Measurements from ENCODE around the gene FAM171A1. TPM values are rescaled to one million over a fixed set of nuclear protein-coding genes. Genes with fewer than 3 reads are reported as not detected.

Gene FAM171A1
- polyA plus RNA-seq, 1 of the 3 experiments (the other 2 are of a cell fraction) = 26.3 TPM

DNA sequence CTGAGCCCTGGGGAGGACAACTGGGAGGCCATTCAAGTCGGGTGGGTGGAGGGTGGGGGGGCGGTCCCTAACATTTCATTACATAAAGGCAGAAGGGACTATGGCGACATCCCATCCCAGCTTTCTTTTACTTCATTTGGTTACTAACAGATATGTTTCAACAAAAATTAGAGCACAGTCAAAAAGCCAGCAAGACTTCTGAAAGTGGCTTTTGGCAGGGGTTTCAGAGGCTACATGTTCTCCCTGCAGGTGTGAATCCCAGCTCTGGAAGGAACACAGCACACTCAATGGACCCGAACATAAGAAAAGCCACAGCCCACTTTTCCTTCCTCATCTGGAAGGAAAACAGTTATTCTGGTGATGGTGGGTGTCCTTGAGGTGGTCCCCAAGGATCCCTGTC lies 7.1 kb downstream of the FAM171A1 start:
- no peak overlapping the region for H3K4me2 ChIP-seq
- no peak overlapping the region for H3K4me3 ChIP-seq (ENCODE audit: low read depth in 2 of 2, low read length in 1 of 2)
- no peaks in the 10 kb centered on the region; a peak in 2 of 4 replicates for H3K4me1 ChIP-seq (ENCODE audit: control insufficient read depth in 1 of 2, insufficient read depth in 2 of 2, low read depth in 1 of 2, low read length in 1 of 2)
- H4K20me1 ChIP-seq (ENCODE audit: insufficient read depth) = no peaks in the 10 kb centered on the region
- 82% methylated on average over 4 of the region's 4 CpGs for WGBS (ENCODE audit: low lambda C conversion rate)
- POLR2A ChIA-PET = no interaction called here
- peaks cover 72% of the 10 kb centered on the region for H3K79me2 ChIP-seq (ENCODE audit: insufficient read depth)
- DNase-seq = no peak
- no peaks in the 10 kb centered on the region for H3K27me3 ChIP-seq (ENCODE audit: insufficient read depth)
- CTCF ChIA-PET = interaction anchor here (0.9 kb wide), 1 partner anchor 10 kb away, joined by 3 read pairs; no protein-coding TSS in a partner anchor
- H2AFZ ChIP-seq (ENCODE audit: low read depth) = no peak overlapping the region
- no peak overlapping the region for H3K27ac ChIP-seq (ENCODE audit: low read depth in 2 of 2, low read length in 1 of 2)
- no peaks in the 10 kb centered on the region for H3F3A ChIP-seq (replicated peaks; ENCODE audit: insufficient read depth)
- no peaks in the 10 kb centered on the region for H3K36me3 ChIP-seq (replicated peaks in 1 of 2; ENCODE audit: control insufficient read depth in 1 of 2, insufficient read depth in 2 of 2, low read length in 1 of 2)
- H3K9me2 ChIP-seq = no peaks in the 10 kb centered on the region
- H3K9me3 ChIP-seq = no peaks in the 10 kb centered on the region
- H3K9ac ChIP-seq = no peak overlapping the region
- TF ChIP-seq SMC3 (IDR thresholded peaks at IDR 0.05; ENCODE audit: low read depth, low read length) (no peak), MEF2A (IDR thresholded peaks at IDR 0.05; ENCODE audit: borderline replicate concordance, low read depth) (no peak), SIN3A (IDR thresholded peaks at IDR 0.05; ENCODE audit: borderline replicate concordance, low read depth, low read length) (no peak), GABPA (IDR thresholded peaks at IDR 0.05; ENCODE audit: low read depth) (no peak), RAD21 (IDR thresholded peaks at IDR 0.05; ENCODE audit: low read length) (no peak), CTCF (IDR thresholded peaks at IDR 0.05) (no peak), TCF12 (IDR thresholded peaks at IDR 0.05) (no peak), EP300 (IDR thresholded peaks at IDR 0.05; ENCODE audit: borderline replicate concordance in 1 of 2, low read depth in 1 of 2, low read length in 1 of 2) (no peak), FOXJ3 (CRISPR knock-in tag; IDR thresholded peaks at IDR 0.05) (no peak), NRF1 (IDR thresholded peaks at IDR 0.05; ENCODE audit: low read depth, low read length) (no peak), RXRA (IDR thresholded peaks at IDR 0.05; ENCODE audit: borderline replicate concordance, low read depth) (no peak), MAX (IDR thresholded peaks at IDR 0.05; ENCODE audit: low read depth) (no peak), FOSL2 (IDR thresholded peaks at IDR 0.05; ENCODE audit: borderline replicate concordance, low read depth) (no peak), TAF1 (IDR thresholded peaks at IDR 0.05; ENCODE audit: borderline replicate concordance, low read depth, low read length) (no peak)

DNA sequence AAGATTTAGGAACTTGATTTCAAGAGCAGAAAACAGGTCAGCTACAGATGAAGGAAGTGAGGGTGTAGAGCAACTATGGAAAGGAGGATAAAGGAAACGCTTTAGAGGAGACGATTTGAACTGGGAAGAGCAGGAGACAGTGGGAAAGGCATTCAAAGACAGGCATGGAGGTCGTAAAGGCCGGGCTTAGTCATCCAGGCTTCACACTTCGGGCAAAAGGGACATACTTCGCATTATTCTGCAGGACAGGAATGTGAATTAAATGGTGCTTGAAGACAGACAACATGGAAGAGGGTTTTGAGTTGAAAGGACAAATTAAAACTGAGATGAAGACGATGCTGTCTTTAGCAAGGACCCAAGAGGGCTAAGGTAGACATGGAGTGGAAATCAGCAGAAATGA lies 8.1 kb downstream of the FAM171A1 start:
- no peaks in the 10 kb centered on the region for H4K20me1 ChIP-seq (ENCODE audit: insufficient read depth)
- WGBS (ENCODE audit: low lambda C conversion rate) = 88% methylated on average over 7 of the region's 7 CpGs
- no peaks in the 10 kb centered on the region for H3K36me3 ChIP-seq (replicated peaks in 1 of 2; ENCODE audit: control insufficient read depth in 1 of 2, insufficient read depth in 2 of 2, low read length in 1 of 2)
- no peaks in the 10 kb centered on the region; a peak in 1 of 4 replicates for H3K4me1 ChIP-seq (ENCODE audit: control insufficient read depth in 1 of 2, insufficient read depth in 2 of 2, low read depth in 1 of 2, low read length in 1 of 2)
- POLR2A ChIA-PET = no interaction called here
- H3K9me3 ChIP-seq = no peaks in the 10 kb centered on the region
- no peaks in the 10 kb centered on the region for H3K27me3 ChIP-seq (ENCODE audit: insufficient read depth)
- CTCF ChIA-PET = no interaction called here
- no peak for TF ChIP-seq USF1 (IDR thresholded peaks at IDR 0.05; ENCODE audit: borderline replicate concordance, low read depth)
- no peak for TF ChIP-seq NRF1 (IDR thresholded peaks at IDR 0.05; ENCODE audit: low read depth, low read length)
- TF ChIP-seq MEF2A (IDR thresholded peaks at IDR 0.05; ENCODE audit: borderline replicate concordance, low read depth) = no peak
- TF ChIP-seq RAD21 (IDR thresholded peaks at IDR 0.05; ENCODE audit: low read length) = no peak
- no peak for TF ChIP-seq EP300 (IDR thresholded peaks at IDR 0.05; ENCODE audit: borderline replicate concordance in 1 of 2, low read depth in 1 of 2, low read length in 1 of 2)
- no peak for TF ChIP-seq EZH2phosphoT487 (IDR thresholded peaks at IDR 0.05; ENCODE audit: borderline replicate concordance, low read depth)
- TF ChIP-seq GABPA (IDR thresholded peaks at IDR 0.05; ENCODE audit: low read depth) = no peak
- TF ChIP-seq, protein P1, sequence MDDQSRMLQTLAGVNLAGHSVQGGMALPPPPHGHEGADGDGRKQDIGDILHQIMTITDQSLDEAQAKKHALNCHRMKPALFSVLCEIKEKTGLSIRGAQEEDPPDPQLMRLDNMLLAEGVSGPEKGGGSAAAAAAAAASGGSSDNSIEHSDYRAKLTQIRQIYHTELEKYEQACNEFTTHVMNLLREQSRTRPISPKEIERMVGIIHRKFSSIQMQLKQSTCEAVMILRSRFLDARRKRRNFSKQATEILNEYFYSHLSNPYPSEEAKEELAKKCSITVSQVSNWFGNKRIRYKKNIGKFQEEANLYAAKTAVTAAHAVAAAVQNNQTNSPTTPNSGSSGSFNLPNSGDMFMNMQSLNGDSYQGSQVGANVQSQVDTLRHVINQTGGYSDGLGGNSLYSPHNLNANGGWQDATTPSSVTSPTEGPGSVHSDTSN (IDR thresholded peaks at IDR 0.05) = no peak
- TF ChIP-seq FOXM1 (IDR thresholded peaks at IDR 0.05; ENCODE audit: low read depth) = no peak
- no peak for TF ChIP-seq MAX (IDR thresholded peaks at IDR 0.05; ENCODE audit: low read depth)
- TF ChIP-seq CHD2 (IDR thresholded peaks at IDR 0.05; ENCODE audit: low read length, partially characterized antibody) = no peak
- no peak for TF ChIP-seq SMC3 (IDR thresholded peaks at IDR 0.05; ENCODE audit: low read depth, low read length)
- H2AFZ ChIP-seq (ENCODE audit: low read depth) = no peak overlapping the region
- no peaks in the 10 kb centered on the region for H3F3A ChIP-seq (replicated peaks; ENCODE audit: insufficient read depth)
- H3K79me2 ChIP-seq (ENCODE audit: insufficient read depth) = peaks cover 64% of the 10 kb centered on the region
- no peak overlapping the region for H3K27ac ChIP-seq (ENCODE audit: low read depth in 2 of 2, low read length in 1 of 2)
- DNase-seq = no peak
- H3K9me2 ChIP-seq = no peaks in the 10 kb centered on the region
- no peak overlapping the region for H3K9ac ChIP-seq
- no peak overlapping the region for H3K4me3 ChIP-seq (ENCODE audit: low read depth in 2 of 2, low read length in 1 of 2)
- no peak overlapping the region for H3K4me2 ChIP-seq
